ENCODE measurements around the gene ABLIM3. TPM values are rescaled to one million over a fixed set of nuclear protein-coding genes. Genes with fewer than 3 reads are reported as not detected.

Gene ABLIM3
- total and polyA plus RNA-seq, 10 of the 15 experiments (the other 5 are each of a cell fraction or from before 2014, with no cell fraction given), result 0.03 TPM; not detected in 9

DNA sequence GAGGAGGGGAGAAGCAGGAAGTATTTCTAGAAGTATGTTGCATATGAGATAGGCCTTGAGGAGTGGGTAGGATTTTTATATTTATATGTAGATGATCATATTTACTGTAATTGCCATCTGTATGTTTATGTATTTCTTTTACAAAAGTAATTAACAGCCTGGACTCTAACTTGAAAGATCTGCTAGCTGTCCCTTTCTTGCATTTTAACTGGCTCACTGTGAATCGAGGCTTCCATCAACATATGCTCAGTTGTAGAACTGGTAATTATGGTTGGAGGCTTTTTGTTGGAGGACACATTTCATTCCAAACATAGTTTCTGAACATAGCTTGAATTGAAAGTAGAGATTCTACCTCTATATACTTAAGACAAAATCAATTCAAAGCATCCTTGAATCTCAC lies 23.4 kb downstream of the ABLIM3 start (continued):
- TF ChIP-seq, protein P1, sequence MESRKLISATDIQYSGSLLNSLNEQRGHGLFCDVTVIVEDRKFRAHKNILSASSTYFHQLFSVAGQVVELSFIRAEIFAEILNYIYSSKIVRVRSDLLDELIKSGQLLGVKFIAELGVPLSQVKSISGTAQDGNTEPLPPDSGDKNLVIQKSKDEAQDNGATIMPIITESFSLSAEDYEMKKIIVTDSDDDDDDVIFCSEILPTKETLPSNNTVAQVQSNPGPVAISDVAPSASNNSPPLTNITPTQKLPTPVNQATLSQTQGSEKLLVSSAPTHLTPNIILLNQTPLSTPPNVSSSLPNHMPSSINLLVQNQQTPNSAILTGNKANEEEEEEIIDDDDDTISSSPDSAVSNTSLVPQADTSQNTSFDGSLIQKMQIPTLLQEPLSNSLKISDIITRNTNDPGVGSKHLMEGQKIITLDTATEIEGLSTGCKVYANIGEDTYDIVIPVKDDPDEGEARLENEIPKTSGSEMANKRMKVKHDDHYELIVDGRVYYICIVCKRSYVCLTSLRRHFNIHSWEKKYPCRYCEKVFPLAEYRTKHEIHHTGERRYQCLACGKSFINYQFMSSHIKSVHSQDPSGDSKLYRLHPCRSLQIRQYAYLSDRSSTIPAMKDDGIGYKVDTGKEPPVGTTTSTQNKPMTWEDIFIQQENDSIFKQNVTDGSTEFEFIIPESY (IDR thresholded peaks at IDR 0.05), result no peak
- no peak for TF ChIP-seq HCFC1 (IDR thresholded peaks at IDR 0.05; ENCODE audit: low read length)
- TF ChIP-seq SREBF2 (IDR thresholded peaks at IDR 0.05; ENCODE audit: low read length), result no peak
- TF ChIP-seq YBX1 (IDR thresholded peaks at IDR 0.05), result no peak
- TF ChIP-seq MXI1 (IDR thresholded peaks at IDR 0.05; ENCODE audit: low read depth, low read length), result no peak
- no peak for TF ChIP-seq GATAD2B (conservative IDR thresholded peaks at IDR 0.05; ENCODE audit: low read depth)
- TF ChIP-seq SRF (IDR thresholded peaks at IDR 0.05; ENCODE audit: low read depth in 2 of 2, low read length in 2 of 2), result no peak

GRCh38 chr5:149166128-149166527 lies 24.8 kb downstream of the ABLIM3 start:
- H2AFZ ChIP-seq (ENCODE audit: control insufficient read depth, low read depth, low read length), result no peak overlapping the region
- DNase-seq (ENCODE audit: low read depth, low spot score), result no peak
- H4K20me1 ChIP-seq (ENCODE audit: control insufficient read depth, insufficient read depth), result no peaks in the 10 kb centered on the region
- H3K27ac ChIP-seq (ENCODE audit: control insufficient read depth, insufficient read depth), result no peak overlapping the region
- RAD21 ChIA-PET (ENCODE audit: unreplicated experiment), result no interaction called here
- SMC1A ChIA-PET (ENCODE audit: uncharacterized antibody, unreplicated experiment), result no interaction called here
- no peak overlapping the region for H3K4me3 ChIP-seq
- no peak overlapping the region for H3K4me2 ChIP-seq (ENCODE audit: control insufficient read depth, insufficient read depth)
- no peak for ATAC-seq
- no peaks in the 10 kb centered on the region; a peak in 2 of 4 replicates for H3K27me3 ChIP-seq (replicated peaks in 1 of 2; ENCODE audit: control insufficient read depth in 2 of 2, insufficient read depth in 2 of 2, low read length in 1 of 2)
- no peaks in the 10 kb centered on the region for H3K9me3 ChIP-seq (replicated peaks; ENCODE audit: control insufficient read depth, insufficient read depth, low read length)
- BruUV-seq (replicated peaks), result no TSS peak
- no peak overlapping the region for H3K9ac ChIP-seq (ENCODE audit: control insufficient read depth, insufficient read depth, low read length)
- peaks cover 6% of the 10 kb centered on the region for H3K4me1 ChIP-seq (ENCODE audit: control insufficient read depth, insufficient read depth, low read length)
- CTCF ChIA-PET, result no interaction called here
- POLR2A ChIA-PET, result interaction anchor here (0.5 kb wide), 1 partner anchor 713 kb away, joined by 6 read pairs; no protein-coding TSS in a partner anchor
- no peaks in the 10 kb centered on the region for H3K79me2 ChIP-seq (ENCODE audit: control insufficient read depth, insufficient read depth, low read length)
- no peak for FAIRE-seq
- in situ Hi-C loops (cut with MboI) (no loop called here), intact Hi-C loops (cut with micrococcal nuclease; ENCODE audit: unreplicated experiment) (no loop called here)
- H3K36me3 ChIP-seq (ENCODE audit: control insufficient read depth in 2 of 2, insufficient read depth in 2 of 2, low read length in 1 of 2), result no peaks in the 10 kb centered on the region
- no peak for TF ChIP-seq BCL3 (IDR thresholded peaks at IDR 0.05; ENCODE audit: borderline replicate concordance, insufficient read depth, low read depth, low read length, poor library complexity, severe bottlenecking)
- TF ChIP-seq, protein P1 (IDR thresholded peaks at IDR 0.05), result no peak
- no peak for TF ChIP-seq EGR1 (IDR thresholded peaks at IDR 0.05; ENCODE audit: borderline replicate concordance in 1 of 2, low read depth in 2 of 2, low read length in 2 of 2)
- TF ChIP-seq, protein P2, sequence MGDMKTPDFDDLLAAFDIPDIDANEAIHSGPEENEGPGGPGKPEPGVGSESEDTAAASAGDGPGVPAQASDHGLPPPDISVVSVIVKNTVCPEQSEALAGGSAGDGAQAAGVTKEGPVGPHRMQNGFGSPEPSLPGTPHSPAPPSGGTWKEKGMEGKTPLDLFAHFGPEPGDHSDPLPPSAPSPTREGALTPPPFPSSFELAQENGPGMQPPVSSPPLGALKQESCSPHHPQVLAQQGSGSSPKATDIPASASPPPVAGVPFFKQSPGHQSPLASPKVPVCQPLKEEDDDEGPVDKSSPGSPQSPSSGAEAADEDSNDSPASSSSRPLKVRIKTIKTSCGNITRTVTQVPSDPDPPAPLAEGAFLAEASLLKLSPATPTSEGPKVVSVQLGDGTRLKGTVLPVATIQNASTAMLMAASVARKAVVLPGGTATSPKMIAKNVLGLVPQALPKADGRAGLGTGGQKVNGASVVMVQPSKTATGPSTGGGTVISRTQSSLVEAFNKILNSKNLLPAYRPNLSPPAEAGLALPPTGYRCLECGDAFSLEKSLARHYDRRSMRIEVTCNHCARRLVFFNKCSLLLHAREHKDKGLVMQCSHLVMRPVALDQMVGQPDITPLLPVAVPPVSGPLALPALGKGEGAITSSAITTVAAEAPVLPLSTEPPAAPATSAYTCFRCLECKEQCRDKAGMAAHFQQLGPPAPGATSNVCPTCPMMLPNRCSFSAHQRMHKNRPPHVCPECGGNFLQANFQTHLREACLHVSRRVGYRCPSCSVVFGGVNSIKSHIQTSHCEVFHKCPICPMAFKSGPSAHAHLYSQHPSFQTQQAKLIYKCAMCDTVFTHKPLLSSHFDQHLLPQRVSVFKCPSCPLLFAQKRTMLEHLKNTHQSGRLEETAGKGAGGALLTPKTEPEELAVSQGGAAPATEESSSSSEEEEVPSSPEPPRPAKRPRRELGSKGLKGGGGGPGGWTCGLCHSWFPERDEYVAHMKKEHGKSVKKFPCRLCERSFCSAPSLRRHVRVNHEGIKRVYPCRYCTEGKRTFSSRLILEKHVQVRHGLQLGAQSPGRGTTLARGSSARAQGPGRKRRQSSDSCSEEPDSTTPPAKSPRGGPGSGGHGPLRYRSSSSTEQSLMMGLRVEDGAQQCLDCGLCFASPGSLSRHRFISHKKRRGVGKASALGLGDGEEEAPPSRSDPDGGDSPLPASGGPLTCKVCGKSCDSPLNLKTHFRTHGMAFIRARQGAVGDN (IDR thresholded peaks at IDR 0.05), result no peak
- no peak for TF ChIP-seq MTA2 (IDR thresholded peaks at IDR 0.05; ENCODE audit: low read depth)
- TF ChIP-seq MEF2A (IDR thresholded peaks at IDR 0.05; ENCODE audit: insufficient read depth, low read depth, low read length), result no peak
